ENCODE results near the gene CCDC178.

- TF ChIP-seq, protein P1, sequence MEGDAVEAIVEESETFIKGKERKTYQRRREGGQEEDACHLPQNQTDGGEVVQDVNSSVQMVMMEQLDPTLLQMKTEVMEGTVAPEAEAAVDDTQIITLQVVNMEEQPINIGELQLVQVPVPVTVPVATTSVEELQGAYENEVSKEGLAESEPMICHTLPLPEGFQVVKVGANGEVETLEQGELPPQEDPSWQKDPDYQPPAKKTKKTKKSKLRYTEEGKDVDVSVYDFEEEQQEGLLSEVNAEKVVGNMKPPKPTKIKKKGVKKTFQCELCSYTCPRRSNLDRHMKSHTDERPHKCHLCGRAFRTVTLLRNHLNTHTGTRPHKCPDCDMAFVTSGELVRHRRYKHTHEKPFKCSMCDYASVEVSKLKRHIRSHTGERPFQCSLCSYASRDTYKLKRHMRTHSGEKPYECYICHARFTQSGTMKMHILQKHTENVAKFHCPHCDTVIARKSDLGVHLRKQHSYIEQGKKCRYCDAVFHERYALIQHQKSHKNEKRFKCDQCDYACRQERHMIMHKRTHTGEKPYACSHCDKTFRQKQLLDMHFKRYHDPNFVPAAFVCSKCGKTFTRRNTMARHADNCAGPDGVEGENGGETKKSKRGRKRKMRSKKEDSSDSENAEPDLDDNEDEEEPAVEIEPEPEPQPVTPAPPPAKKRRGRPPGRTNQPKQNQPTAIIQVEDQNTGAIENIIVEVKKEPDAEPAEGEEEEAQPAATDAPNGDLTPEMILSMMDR (IDR thresholded peaks at IDR 0.05): no peak
- no peak for TF ChIP-seq POLR2A (IDR thresholded peaks at IDR 0.05)
Observed at GRCh38 chr18:33034945-33035344, 405.6 kb downstream of the CCDC178 start.

All from adrenal gland (tissue), 5 donors.